Mucosa of descending colon (tissue), 3 donors: Measurements from ENCODE around the gene TNIP1. TPM values are rescaled to one million over a fixed set of nuclear protein-coding genes. Genes with fewer than 3 reads are reported as not detected.
A peak's percentile ranks its signal among the peaks of the same experiment; 100 is the strongest.

Experiments
- ATAC-seq: fragments of 200-7000 bp; cut with Tn5 transposase; one replicate; pipeline ENCODE4 v1.9.1; 2020; ENCODE audit warnings: mild to moderate bottlenecking, moderate library complexity
- DNase-seq, 3 donors: peaks; one replicate each; pipeline ENCODE4 v3.0.0-alpha.2; 2020
- H3K36me3 ChIP-seq: fragments of 200-600 bp; one replicate; pipeline ENCODE4 v1.8.0; 2021; ENCODE audit warnings: low read depth, mild to moderate bottlenecking
- H3K4me1 ChIP-seq: fragments of 200-600 bp; one replicate; pipeline ENCODE4 v1.8.0; 2021; ENCODE audit warnings: low read depth, mild to moderate bottlenecking
- H3K4me3 ChIP-seq: fragments of 200-600 bp; one replicate; pipeline ENCODE4 v1.8.0; 2021; ENCODE audit warnings: mild to moderate bottlenecking
- H3K9me3 ChIP-seq: fragments of 200-600 bp; one replicate; pipeline ENCODE4 v1.8.0; 2021; ENCODE audit warnings: mild to moderate bottlenecking
- intact Hi-C, 2 donors: fragments of 100-400 bp; cut with DNase I in 1 of 2; cut with micrococcal nuclease in 1 of 2; formaldehyde crosslinking; loops; one replicate each; pipeline versions ENCODE4 v1.11.0 to v1.11.1; 2022; cut with DNase I, micrococcal nuclease
- total RNA-seq, 3 donors: library from RNA; stranded (reverse); fragmentation: NEBNext Ultra II Directional in 2 of 3; extraction: Animal tissue kit (Norgen Biotek cat#: 25700) in 2 of 3; gene quantifications; one replicate each; pipeline versions ENCODE4 v1.2.1 to v1.2.4, GENCODE V29; 2021 to 2023
- TF ChIP-seq, protein P1 (sequence below): fragments of 200-600 bp; IDR thresholded peaks from one replicate; pipeline ENCODE4 v1.8.0; 2022; ENCODE audit warnings: antibody characterized with exemption, mild to moderate bottlenecking
- donor health status: DM: no; HTN: no; CAD: no; lungs with moderate emphysema.
- donor health status: DM: no; HTN: no; CAD: no.
- donor health status: DM: no; HTN: yes; CAD: no.

Gene TNIP1
- total RNA-seq, 3 donors from 2014 or later, result 140 to 218 (median 156) TPM

DNA sequence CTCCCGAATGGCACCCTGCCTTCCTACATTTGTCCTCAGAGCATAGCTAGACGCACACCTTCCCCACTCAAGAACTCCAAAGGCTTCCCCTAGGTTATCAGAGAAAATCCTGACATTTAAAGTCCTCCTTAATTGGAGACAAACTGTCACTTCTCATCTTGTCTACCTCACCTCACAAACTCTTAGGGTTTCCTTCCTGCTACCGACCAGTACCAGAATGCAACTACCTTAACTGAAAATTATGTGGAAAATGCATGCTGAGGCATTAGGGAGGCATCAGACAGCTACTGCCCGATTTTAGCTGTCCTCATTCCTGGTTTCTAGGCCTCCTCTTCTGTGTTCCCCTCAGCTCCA lies 17.9 kb upstream of the TNIP1 start:
- DNase-seq (no peak), ATAC-seq (no peak)
- Histone ChIP-seq H3K4me3 (no peak overlapping the region), H3K4me1 (peaks cover 65% of the 10 kb centered on the region), H3K9me3 (no peaks in the 10 kb centered on the region), H3K36me3 (peaks cover 3% of the 10 kb centered on the region)
- TF ChIP-seq, protein P1, sequence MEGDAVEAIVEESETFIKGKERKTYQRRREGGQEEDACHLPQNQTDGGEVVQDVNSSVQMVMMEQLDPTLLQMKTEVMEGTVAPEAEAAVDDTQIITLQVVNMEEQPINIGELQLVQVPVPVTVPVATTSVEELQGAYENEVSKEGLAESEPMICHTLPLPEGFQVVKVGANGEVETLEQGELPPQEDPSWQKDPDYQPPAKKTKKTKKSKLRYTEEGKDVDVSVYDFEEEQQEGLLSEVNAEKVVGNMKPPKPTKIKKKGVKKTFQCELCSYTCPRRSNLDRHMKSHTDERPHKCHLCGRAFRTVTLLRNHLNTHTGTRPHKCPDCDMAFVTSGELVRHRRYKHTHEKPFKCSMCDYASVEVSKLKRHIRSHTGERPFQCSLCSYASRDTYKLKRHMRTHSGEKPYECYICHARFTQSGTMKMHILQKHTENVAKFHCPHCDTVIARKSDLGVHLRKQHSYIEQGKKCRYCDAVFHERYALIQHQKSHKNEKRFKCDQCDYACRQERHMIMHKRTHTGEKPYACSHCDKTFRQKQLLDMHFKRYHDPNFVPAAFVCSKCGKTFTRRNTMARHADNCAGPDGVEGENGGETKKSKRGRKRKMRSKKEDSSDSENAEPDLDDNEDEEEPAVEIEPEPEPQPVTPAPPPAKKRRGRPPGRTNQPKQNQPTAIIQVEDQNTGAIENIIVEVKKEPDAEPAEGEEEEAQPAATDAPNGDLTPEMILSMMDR, result no peak
- intact Hi-C loops, result no loop called here

DNA sequence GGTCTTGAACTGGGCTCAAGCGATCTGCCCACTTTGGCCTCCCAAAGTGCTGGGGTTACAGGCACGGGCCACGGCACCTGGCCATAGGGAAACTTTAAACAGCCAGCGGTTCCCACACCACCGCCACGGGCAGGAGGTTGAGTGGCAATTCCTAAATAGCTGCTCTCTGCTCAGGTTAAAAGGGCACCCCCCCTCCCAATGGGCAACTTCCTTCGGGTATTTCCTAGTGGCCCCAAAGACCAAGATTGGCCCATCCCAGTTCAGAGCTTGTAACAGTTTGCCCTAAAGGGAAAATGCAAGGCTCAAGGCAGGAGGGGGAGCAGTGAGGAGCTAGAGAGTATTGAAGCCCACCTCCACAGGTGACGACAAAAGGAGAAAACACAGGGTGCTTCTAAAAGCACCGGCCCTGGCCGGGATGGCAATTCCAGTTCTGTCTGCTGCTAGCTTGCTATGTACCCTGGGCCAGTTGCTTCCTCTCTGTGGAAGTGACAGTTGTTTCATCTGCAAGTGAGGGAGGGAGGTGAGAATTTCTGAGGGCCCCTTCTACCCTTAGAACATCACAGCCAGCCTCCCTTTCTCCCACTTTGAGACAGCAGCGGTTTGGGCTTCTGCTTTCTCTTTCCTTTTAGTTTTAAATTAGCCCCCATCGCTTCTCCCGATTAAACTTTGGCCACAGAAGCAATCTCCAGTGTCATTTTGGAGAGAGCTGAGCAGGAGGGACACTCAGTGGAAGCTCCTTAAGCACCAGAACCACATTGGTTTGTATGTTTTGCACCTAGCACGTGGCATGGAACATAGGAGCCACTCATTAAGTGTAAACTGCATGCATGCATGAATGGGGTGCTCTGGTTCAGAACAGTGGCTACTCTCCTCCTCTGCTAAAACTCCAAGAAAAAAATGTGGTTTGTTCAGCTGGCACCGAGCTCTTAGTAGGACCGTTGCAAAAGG lies 17.3 kb upstream of the TNIP1 start:
- TF ChIP-seq, protein P1, result no peak
- intact Hi-C loops, result no loop called here
- Histone ChIP-seq H3K4me3 (no peak overlapping the region), H3K36me3 (peaks cover 3% of the 10 kb centered on the region), H3K4me1 (peaks cover 70% of the 10 kb centered on the region), H3K9me3 (no peaks in the 10 kb centered on the region)
- ATAC-seq, result no peak
- DNase-seq, result no peak

DNA sequence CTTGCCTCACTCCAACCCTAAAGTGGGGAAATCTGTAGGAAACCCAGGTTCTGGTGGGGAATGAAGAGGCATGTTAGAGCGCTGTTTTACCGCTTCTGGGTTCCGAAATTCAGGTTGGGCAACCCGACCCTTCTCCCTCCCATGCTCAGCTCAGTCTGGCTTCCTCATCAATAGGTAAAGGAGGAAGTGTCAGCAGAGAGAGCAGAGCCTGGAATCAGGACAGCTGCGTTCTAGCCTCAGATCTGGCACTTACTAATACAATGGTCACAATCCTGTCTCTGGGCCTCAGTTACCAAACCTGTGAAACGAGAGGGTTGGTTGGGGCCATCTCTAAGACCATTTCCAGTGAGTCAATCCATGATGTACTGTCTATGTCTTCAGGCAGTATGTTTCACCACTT lies 16.2 kb upstream of the TNIP1 start:
- TF ChIP-seq, protein P1, result no peak
- Histone ChIP-seq H3K9me3 (no peaks in the 10 kb centered on the region), H3K4me1 (peaks cover 75% of the 10 kb centered on the region), H3K36me3 (peaks cover 3% of the 10 kb centered on the region), H3K4me3 (no peak overlapping the region)
- intact Hi-C loops, result no loop called here
- no peak for ATAC-seq
- no peak for DNase-seq

DNA sequence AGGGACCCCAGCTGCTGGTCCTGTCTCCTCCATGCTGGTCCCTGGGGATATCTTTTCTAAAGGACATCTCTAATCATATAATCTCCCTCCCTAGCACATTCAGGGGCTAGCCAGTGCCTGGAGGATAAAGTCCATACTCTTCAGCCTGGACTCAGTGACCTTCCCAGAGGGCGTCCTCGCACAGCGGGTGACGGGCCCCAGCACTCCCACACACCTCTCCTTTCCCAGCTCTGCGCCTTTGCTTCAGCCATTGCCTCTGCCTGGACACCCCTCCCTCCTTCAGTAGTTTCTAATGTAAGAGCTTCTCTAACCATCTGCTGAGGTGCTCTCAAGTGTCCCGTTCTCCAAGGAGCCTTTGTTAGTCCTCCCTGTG lies 15.2 kb upstream of the TNIP1 start:
- intact Hi-C loops, result no loop called here

DNA sequence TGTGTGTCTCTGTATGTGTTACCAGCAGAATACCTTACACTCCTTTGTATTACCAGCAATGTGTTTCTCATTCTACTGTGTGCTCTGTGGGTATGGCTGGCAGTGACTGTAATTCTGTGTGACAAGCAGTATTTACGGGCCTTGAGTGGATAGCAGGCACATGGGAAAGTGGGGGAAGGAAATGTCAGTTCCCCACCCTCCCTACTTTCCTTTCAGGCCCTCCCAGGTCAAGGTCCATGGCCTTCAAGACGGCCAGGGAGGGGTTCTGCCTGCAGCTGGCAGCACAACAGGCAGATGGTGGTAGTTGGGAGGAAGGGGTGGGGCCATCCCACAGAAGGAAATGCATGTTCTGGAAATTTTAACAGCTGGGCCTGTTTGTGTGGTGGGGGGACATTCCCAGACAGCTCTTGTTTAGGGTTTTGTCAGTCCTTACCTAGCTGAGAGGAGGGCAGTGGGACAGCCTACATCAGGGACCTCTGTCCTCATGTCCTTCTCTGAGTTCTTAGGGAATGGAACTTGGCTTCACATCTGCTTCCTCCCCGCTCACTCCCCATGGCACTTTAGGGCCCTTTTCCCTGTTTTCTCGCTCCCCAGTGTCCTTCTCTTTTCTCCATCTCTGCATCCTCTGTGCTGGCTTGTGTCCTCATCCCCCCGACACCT lies 14.6 kb upstream of the TNIP1 start:
- intact Hi-C loops, result no loop called here
- DNase-seq (peak; percentile 86 to 94 (median 91)), ATAC-seq (peak; percentile 86)
- H3K9me3 ChIP-seq, result no peaks in the 10 kb centered on the region
- H3K4me3 ChIP-seq, result no peak overlapping the region
- peaks cover 64% of the 10 kb centered on the region for H3K4me1 ChIP-seq
- H3K36me3 ChIP-seq, result peaks cover 3% of the 10 kb centered on the region
- TF ChIP-seq, protein P1, result no peak

More for the DNA sequence above, 15.2 kb upstream of the TNIP1 start:
- DNase-seq (peak in 1 of 3 donors; percentile 69), ATAC-seq (peak; percentile 45)
- H3K9me3 ChIP-seq, result no peaks in the 10 kb centered on the region
- TF ChIP-seq, protein P1, result no peak
- peaks cover 69% of the 10 kb centered on the region for H3K4me1 ChIP-seq
- peaks cover 3% of the 10 kb centered on the region for H3K36me3 ChIP-seq
- H3K4me3 ChIP-seq, result no peak overlapping the region
